Measurements from ENCODE around the gene ADCK1.
"Not testable (repeated sequence)": the region's sequence is repeated elsewhere in the genome, so short reads cannot be mapped to it uniquely, and the experiment has no call there.

Gene ADCK1

GRCh38 chr14:77866932-77867331, 67.0 kb downstream of the ADCK1 start:
- DNase-seq (ENCODE audit: low read depth) = no peak

GRCh38 chr14:77867476-77867875, 67.6 kb downstream of the ADCK1 start:
- DNase-seq (ENCODE audit: low read depth) = no peak

GRCh38 chr14:77868552-77869285, 68.8 kb downstream of the ADCK1 start:
- no peak for DNase-seq (ENCODE audit: low read depth)

- no peak for DNase-seq (ENCODE audit: low read depth)
These were observed 69.4 kb downstream of the ADCK1 start for GRCh38 chr14:77869340-77869739.

- DNase-seq (ENCODE audit: low read depth) = no peak
These were observed 70.7 kb downstream of the ADCK1 start for GRCh38 chr14:77870646-77871045.

GRCh38 chr14:77872152-77872551, 72.2 kb downstream of the ADCK1 start:
- no peak for DNase-seq (ENCODE audit: low read depth)

- no peak for DNase-seq (ENCODE audit: low read depth)
These were observed 73.1 kb downstream of the ADCK1 start for GRCh38 chr14:77872983-77873382.

GRCh38 chr14:77878783-77879182, 78.9 kb downstream of the ADCK1 start:
- no peak for DNase-seq (ENCODE audit: low read depth)

GRCh38 chr14:77880056-77880455, 80.1 kb downstream of the ADCK1 start:
- DNase-seq (ENCODE audit: low read depth) = no peak

GRCh38 chr14:77882098-77882497, 82.2 kb downstream of the ADCK1 start:
- peak; percentile 34 for DNase-seq (ENCODE audit: low read depth)

- DNase-seq (ENCODE audit: low read depth) = peak; percentile 41
These were observed 82.7 kb downstream of the ADCK1 start for GRCh38 chr14:77882636-77883035.

- DNase-seq (ENCODE audit: low read depth) = no peak
These were observed 83.4 kb downstream of the ADCK1 start for GRCh38 chr14:77883131-77883846.

- DNase-seq (ENCODE audit: low read depth) = no peak
These were observed 83.9 kb downstream of the ADCK1 start for GRCh38 chr14:77883847-77884238.

- DNase-seq (ENCODE audit: low read depth) = no peak
These were observed 85.5 kb downstream of the ADCK1 start for GRCh38 chr14:77885367-77885766.

- DNase-seq (ENCODE audit: low read depth) = no peak
These were observed 86.1 kb downstream of the ADCK1 start for GRCh38 chr14:77886010-77886409.

GRCh38 chr14:77888903-77889302, 89.0 kb downstream of the ADCK1 start:
- DNase-seq (ENCODE audit: low read depth) = not testable (repeated sequence)

- peak; percentile 59 for DNase-seq (ENCODE audit: low read depth)
These were observed 90.1 kb downstream of the ADCK1 start for GRCh38 chr14:77889971-77890442.

GRCh38 chr14:77890873-77891272, 91.0 kb downstream of the ADCK1 start:
- no peak for DNase-seq (ENCODE audit: low read depth)

- DNase-seq (ENCODE audit: low read depth) = no peak
These were observed 92.5 kb downstream of the ADCK1 start for GRCh38 chr14:77892381-77892871.

- no peak for DNase-seq (ENCODE audit: low read depth)
These were observed 93.1 kb downstream of the ADCK1 start for GRCh38 chr14:77892890-77893484.

- no peak for DNase-seq (ENCODE audit: low read depth)
These were observed 97.5 kb downstream of the ADCK1 start for GRCh38 chr14:77897374-77897773.

GRCh38 chr14:77902811-77903210, 102.9 kb downstream of the ADCK1 start:
- no peak for DNase-seq (ENCODE audit: low read depth)

GRCh38 chr14:77903221-77903620, 103.3 kb downstream of the ADCK1 start:
- no peak for DNase-seq (ENCODE audit: low read depth)
